ENCODE results near the gene STRIP2.

Gene STRIP2

DNA sequence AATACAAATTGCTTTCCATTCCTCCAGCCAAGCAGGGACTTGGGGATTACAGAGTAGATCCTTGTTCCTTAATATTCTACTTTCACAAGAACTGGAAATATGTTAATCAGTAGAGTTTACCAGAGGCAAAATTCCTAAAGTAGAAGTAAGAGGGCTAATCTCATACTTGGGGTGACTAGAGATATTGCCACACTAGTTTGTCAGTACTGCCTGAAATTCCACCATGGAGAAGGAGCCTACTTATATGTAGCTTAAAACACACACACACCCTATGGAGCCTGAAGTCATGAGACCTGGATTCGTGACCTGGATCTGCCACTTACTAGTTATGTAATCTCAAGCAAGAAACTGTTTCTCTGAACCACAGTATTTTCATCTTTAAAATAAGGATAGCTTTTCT is 33.9 kb downstream of the STRIP2 start:
- TF ChIP-seq, protein P1, sequence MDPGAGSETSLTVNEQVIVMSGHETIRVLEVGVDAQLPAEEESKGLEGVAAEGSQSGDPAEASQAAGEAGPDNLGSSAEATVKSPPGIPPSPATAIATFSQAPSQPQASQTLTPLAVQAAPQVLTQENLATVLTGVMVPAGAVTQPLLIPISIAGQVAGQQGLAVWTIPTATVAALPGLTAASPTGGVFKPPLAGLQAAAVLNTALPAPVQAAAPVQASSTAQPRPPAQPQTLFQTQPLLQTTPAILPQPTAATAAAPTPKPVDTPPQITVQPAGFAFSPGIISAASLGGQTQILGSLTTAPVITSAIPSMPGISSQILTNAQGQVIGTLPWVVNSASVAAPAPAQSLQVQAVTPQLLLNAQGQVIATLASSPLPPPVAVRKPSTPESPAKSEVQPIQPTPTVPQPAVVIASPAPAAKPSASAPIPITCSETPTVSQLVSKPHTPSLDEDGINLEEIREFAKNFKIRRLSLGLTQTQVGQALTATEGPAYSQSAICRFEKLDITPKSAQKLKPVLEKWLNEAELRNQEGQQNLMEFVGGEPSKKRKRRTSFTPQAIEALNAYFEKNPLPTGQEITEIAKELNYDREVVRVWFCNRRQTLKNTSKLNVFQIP (CRISPR knock-in tag; IDR thresholded peaks at IDR 0.05; ENCODE audit: borderline replicate concordance, low read depth) = no peak
- TF ChIP-seq, protein P2, sequence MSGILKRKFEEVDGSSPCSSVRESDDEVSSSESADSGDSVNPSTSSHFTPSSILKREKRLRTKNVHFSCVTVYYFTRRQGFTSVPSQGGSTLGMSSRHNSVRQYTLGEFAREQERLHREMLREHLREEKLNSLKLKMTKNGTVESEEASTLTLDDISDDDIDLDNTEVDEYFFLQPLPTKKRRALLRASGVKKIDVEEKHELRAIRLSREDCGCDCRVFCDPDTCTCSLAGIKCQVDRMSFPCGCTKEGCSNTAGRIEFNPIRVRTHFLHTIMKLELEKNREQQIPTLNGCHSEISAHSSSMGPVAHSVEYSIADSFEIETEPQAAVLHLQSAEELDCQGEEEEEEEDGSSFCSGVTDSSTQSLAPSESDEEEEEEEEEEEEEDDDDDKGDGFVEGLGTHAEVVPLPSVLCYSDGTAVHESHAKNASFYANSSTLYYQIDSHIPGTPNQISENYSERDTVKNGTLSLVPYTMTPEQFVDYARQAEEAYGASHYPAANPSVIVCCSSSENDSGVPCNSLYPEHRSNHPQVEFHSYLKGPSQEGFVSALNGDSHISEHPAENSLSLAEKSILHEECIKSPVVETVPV (CRISPR knock-in tag; IDR thresholded peaks at IDR 0.05) = no peak
- TF ChIP-seq GLIS3 (CRISPR knock-in tag; IDR thresholded peaks at IDR 0.05) = no peak
- TF ChIP-seq, protein P3, sequence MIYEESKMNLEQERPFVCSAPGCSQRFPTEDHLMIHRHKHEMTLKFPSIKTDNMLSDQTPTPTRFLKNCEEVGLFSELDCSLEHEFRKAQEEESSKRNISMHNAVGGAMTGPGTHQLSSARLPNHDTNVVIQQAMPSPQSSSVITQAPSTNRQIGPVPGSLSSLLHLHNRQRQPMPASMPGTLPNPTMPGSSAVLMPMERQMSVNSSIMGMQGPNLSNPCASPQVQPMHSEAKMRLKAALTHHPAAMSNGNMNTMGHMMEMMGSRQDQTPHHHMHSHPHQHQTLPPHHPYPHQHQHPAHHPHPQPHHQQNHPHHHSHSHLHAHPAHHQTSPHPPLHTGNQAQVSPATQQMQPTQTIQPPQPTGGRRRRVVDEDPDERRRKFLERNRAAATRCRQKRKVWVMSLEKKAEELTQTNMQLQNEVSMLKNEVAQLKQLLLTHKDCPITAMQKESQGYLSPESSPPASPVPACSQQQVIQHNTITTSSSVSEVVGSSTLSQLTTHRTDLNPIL (CRISPR knock-in tag; IDR thresholded peaks at IDR 0.05; ENCODE audit: low read depth) = no peak
- TF ChIP-seq ZC3H10 (CRISPR knock-in tag; IDR thresholded peaks at IDR 0.05) = no peak
- no peak for TF ChIP-seq ZFP3 (CRISPR knock-in tag; IDR thresholded peaks at IDR 0.05)
- no peak for ATAC-seq

DNA sequence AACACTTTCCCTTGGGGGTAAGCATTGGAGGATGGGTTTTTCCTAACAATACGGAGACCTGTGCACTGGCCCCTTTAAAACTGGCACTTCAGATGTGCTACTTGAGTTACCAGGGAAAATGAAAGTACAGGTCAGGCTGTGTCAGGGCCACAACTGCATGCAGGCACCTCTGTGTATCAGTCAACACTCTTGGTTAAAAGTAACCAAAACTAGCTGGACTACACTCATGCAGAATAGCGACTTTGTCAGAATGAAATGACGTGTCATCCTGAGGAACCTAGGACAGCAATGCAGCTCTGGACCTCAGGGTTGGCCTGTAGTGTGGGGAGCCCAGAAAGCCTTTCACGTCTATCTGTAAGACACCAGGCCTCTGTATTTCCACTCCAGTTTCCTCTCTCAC is 34.3 kb downstream of the STRIP2 start:
- no peak for ATAC-seq
- TF ChIP-seq, protein P3 (CRISPR knock-in tag; IDR thresholded peaks at IDR 0.05; ENCODE audit: low read depth) = no peak
- TF ChIP-seq, protein P4, sequence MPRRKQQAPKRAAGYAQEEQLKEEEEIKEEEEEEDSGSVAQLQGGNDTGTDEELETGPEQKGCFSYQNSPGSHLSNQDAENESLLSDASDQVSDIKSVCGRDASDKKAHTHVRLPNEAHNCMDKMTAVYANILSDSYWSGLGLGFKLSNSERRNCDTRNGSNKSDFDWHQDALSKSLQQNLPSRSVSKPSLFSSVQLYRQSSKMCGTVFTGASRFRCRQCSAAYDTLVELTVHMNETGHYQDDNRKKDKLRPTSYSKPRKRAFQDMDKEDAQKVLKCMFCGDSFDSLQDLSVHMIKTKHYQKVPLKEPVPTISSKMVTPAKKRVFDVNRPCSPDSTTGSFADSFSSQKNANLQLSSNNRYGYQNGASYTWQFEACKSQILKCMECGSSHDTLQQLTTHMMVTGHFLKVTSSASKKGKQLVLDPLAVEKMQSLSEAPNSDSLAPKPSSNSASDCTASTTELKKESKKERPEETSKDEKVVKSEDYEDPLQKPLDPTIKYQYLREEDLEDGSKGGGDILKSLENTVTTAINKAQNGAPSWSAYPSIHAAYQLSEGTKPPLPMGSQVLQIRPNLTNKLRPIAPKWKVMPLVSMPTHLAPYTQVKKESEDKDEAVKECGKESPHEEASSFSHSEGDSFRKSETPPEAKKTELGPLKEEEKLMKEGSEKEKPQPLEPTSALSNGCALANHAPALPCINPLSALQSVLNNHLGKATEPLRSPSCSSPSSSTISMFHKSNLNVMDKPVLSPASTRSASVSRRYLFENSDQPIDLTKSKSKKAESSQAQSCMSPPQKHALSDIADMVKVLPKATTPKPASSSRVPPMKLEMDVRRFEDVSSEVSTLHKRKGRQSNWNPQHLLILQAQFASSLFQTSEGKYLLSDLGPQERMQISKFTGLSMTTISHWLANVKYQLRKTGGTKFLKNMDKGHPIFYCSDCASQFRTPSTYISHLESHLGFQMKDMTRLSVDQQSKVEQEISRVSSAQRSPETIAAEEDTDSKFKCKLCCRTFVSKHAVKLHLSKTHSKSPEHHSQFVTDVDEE (CRISPR knock-in tag; IDR thresholded peaks at IDR 0.05) = no peak
- TF ChIP-seq RARB (CRISPR knock-in tag; IDR thresholded peaks at IDR 0.05) (no peak), ZC3H10 (CRISPR knock-in tag; IDR thresholded peaks at IDR 0.05) (no peak), CSDC2 (CRISPR knock-in tag; IDR thresholded peaks at IDR 0.05) (no peak), SNAI2 (CRISPR knock-in tag; IDR thresholded peaks at IDR 0.05) (no peak), PPARA (CRISPR knock-in tag; IDR thresholded peaks at IDR 0.05; ENCODE audit: borderline replicate concordance) (no peak), ZNF565 (CRISPR knock-in tag; conservative IDR thresholded peaks at IDR 0.05; ENCODE audit: low read depth) (no peak), ZNF70 (CRISPR knock-in tag; IDR thresholded peaks at IDR 0.05) (no peak), ZFP3 (CRISPR knock-in tag; IDR thresholded peaks at IDR 0.05) (no peak), TCF4 (CRISPR knock-in tag; IDR thresholded peaks at IDR 0.05; ENCODE audit: borderline replicate concordance) (no peak), GLIS3 (CRISPR knock-in tag; IDR thresholded peaks at IDR 0.05) (no peak), TOX (CRISPR knock-in tag; IDR thresholded peaks at IDR 0.05; ENCODE audit: borderline replicate concordance) (no peak), ZNF8 (CRISPR knock-in tag; IDR thresholded peaks at IDR 0.05) (no peak), ESRRG (CRISPR knock-in tag; IDR thresholded peaks at IDR 0.05) (no peak), OSR1 (CRISPR knock-in tag; IDR thresholded peaks at IDR 0.05) (no peak)
- TF ChIP-seq, protein P2 (CRISPR knock-in tag; IDR thresholded peaks at IDR 0.05) = no peak
- TF ChIP-seq, protein P1 (CRISPR knock-in tag; IDR thresholded peaks at IDR 0.05; ENCODE audit: borderline replicate concordance, low read depth) = no peak
- TF ChIP-seq, protein P5, sequence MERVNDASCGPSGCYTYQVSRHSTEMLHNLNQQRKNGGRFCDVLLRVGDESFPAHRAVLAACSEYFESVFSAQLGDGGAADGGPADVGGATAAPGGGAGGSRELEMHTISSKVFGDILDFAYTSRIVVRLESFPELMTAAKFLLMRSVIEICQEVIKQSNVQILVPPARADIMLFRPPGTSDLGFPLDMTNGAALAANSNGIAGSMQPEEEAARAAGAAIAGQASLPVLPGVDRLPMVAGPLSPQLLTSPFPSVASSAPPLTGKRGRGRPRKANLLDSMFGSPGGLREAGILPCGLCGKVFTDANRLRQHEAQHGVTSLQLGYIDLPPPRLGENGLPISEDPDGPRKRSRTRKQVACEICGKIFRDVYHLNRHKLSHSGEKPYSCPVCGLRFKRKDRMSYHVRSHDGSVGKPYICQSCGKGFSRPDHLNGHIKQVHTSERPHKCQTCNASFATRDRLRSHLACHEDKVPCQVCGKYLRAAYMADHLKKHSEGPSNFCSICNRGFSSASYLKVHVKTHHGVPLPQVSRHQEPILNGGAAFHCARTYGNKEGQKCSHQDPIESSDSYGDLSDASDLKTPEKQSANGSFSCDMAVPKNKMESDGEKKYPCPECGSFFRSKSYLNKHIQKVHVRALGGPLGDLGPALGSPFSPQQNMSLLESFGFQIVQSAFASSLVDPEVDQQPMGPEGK (CRISPR knock-in tag; IDR thresholded peaks at IDR 0.05; ENCODE audit: borderline replicate concordance) = no peak
